ENCODE measurements around the gene CA10.

DNA sequence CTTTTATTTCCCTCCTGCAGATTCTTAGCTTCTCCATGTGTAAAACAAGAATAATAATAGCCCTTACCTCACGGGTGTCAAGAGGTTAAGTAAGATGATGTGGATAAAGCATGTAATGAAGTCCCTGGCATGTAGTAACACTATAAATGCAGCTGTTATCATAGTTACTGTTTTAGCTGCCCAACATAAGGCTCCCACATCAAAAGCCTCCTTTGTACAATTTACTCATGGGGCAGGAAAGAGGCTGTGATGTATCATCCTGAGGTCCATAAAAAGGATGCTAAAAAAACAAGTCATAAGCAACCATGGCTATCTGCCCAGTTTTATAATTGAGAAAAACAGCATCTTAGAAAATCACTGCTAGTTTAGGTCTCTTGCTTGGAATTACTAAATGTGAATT lies 339.7 kb downstream of the CA10 start:
- TF ChIP-seq, protein P1, sequence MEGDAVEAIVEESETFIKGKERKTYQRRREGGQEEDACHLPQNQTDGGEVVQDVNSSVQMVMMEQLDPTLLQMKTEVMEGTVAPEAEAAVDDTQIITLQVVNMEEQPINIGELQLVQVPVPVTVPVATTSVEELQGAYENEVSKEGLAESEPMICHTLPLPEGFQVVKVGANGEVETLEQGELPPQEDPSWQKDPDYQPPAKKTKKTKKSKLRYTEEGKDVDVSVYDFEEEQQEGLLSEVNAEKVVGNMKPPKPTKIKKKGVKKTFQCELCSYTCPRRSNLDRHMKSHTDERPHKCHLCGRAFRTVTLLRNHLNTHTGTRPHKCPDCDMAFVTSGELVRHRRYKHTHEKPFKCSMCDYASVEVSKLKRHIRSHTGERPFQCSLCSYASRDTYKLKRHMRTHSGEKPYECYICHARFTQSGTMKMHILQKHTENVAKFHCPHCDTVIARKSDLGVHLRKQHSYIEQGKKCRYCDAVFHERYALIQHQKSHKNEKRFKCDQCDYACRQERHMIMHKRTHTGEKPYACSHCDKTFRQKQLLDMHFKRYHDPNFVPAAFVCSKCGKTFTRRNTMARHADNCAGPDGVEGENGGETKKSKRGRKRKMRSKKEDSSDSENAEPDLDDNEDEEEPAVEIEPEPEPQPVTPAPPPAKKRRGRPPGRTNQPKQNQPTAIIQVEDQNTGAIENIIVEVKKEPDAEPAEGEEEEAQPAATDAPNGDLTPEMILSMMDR (conservative IDR thresholded peaks at IDR 0.05; ENCODE audit: low read depth in 2 of 2): no peak
- TF ChIP-seq NANOG (IDR thresholded peaks at IDR 0.05; ENCODE audit: borderline replicate concordance): no peak
- TF ChIP-seq EZH2 (IDR thresholded peaks at IDR 0.05; ENCODE audit: low read depth, unreplicated experiment): no peak
- TF ChIP-seq, protein P2, sequence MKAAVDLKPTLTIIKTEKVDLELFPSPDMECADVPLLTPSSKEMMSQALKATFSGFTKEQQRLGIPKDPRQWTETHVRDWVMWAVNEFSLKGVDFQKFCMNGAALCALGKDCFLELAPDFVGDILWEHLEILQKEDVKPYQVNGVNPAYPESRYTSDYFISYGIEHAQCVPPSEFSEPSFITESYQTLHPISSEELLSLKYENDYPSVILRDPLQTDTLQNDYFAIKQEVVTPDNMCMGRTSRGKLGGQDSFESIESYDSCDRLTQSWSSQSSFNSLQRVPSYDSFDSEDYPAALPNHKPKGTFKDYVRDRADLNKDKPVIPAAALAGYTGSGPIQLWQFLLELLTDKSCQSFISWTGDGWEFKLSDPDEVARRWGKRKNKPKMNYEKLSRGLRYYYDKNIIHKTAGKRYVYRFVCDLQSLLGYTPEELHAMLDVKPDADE (IDR thresholded peaks at IDR 0.05): no peak

Measured in GM23338 (cell line).